Cerebellar cortex (tissue), 1 donor: Measurements from ENCODE around the gene AGAP1.

Source experiments
- DNase-seq: peaks from one replicate; pipeline ENCODE4 v3.0.0-alpha.2; 2015; ENCODE audit warnings: low spot score

Gene AGAP1

GRCh38 chr2:235812185-235812665 is 318.4 kb downstream of the AGAP1 start:
- no peak for DNase-seq

GRCh38 chr2:235813398-235813797 is 319.6 kb downstream of the AGAP1 start:
- no peak for DNase-seq

GRCh38 chr2:235820571-235820970 is 326.7 kb downstream of the AGAP1 start:
- DNase-seq = no peak

GRCh38 chr2:235824331-235824730 is 330.5 kb downstream of the AGAP1 start:
- no peak for DNase-seq

- DNase-seq = peak; percentile 90
These were observed 332.1 kb downstream of the AGAP1 start for GRCh38 chr2:235825946-235826345.

GRCh38 chr2:235826826-235827225 is 333.0 kb downstream of the AGAP1 start:
- no peak for DNase-seq

- no peak for DNase-seq
These were observed 333.7 kb downstream of the AGAP1 start for GRCh38 chr2:235827585-235827992.

- no peak for DNase-seq
These were observed 335.9 kb downstream of the AGAP1 start for GRCh38 chr2:235829726-235830125.

- DNase-seq = no peak
These were observed 337.9 kb downstream of the AGAP1 start for GRCh38 chr2:235831755-235832154.

GRCh38 chr2:235832941-235833340 is 339.1 kb downstream of the AGAP1 start:
- DNase-seq = no peak

GRCh38 chr2:235833971-235834620 is 340.3 kb downstream of the AGAP1 start:
- DNase-seq = peak; percentile 73

- no peak for DNase-seq
These were observed 340.9 kb downstream of the AGAP1 start for GRCh38 chr2:235834781-235835180.

- no peak for DNase-seq
These were observed 342.0 kb downstream of the AGAP1 start for GRCh38 chr2:235835810-235836209.

- no peak for DNase-seq
These were observed 342.7 kb downstream of the AGAP1 start for GRCh38 chr2:235836491-235836911.

GRCh38 chr2:235839226-235839625 is 345.4 kb downstream of the AGAP1 start:
- no peak for DNase-seq

GRCh38 chr2:235839974-235840373 is 346.1 kb downstream of the AGAP1 start:
- no peak for DNase-seq

- DNase-seq = no peak
These were observed 348.0 kb downstream of the AGAP1 start for GRCh38 chr2:235841863-235842262.

GRCh38 chr2:235842941-235843340 is 349.1 kb downstream of the AGAP1 start:
- DNase-seq = no peak

GRCh38 chr2:235843591-235844395 is 349.9 kb downstream of the AGAP1 start:
- DNase-seq = no peak

- no peak for DNase-seq
These were observed 350.7 kb downstream of the AGAP1 start for GRCh38 chr2:235844561-235844960.

- no peak for DNase-seq
These were observed 351.4 kb downstream of the AGAP1 start for GRCh38 chr2:235845245-235845644.

GRCh38 chr2:235847576-235847975 is 353.7 kb downstream of the AGAP1 start:
- DNase-seq = peak; percentile 60

- peak; percentile 21 for DNase-seq
These were observed 354.2 kb downstream of the AGAP1 start for GRCh38 chr2:235848055-235848454.
